Stimulated activated CD8-positive, alpha-beta memory T cell treated with anti-CD3 and anti-CD28 coated beads, Interleukin-4, amount 100 ng/mL, for 48 hours (primary cell): Measurements from ENCODE around the gene CEP41.

Source experiments
- DNase-seq: peaks from one replicate; pipeline ENCODE4 v3.0.0-alpha.2; 2020

Gene CEP41, protein sequence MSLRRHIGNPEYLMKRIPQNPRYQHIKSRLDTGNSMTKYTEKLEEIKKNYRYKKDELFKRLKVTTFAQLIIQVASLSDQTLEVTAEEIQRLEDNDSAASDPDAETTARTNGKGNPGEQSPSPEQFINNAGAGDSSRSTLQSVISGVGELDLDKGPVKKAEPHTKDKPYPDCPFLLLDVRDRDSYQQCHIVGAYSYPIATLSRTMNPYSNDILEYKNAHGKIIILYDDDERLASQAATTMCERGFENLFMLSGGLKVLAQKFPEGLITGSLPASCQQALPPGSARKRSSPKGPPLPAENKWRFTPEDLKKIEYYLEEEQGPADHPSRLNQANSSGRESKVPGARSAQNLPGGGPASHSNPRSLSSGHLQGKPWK

GRCh38 chr7:130440527-130441365 is at the start of gene CEP41:
Gene CEP41 (minus strand): TSS chr7:130441016. CDS start chr7:130440966, 50 bp downstream.
- DNase-seq, result peak; percentile 97

- DNase-seq, result no peak
These were observed 49.5 kb upstream of the CEP41 start for GRCh38 chr7:130490311-130490791.

- no peak for DNase-seq
These were observed 48.5 kb upstream of the CEP41 start for GRCh38 chr7:130489140-130489983.

DNA sequence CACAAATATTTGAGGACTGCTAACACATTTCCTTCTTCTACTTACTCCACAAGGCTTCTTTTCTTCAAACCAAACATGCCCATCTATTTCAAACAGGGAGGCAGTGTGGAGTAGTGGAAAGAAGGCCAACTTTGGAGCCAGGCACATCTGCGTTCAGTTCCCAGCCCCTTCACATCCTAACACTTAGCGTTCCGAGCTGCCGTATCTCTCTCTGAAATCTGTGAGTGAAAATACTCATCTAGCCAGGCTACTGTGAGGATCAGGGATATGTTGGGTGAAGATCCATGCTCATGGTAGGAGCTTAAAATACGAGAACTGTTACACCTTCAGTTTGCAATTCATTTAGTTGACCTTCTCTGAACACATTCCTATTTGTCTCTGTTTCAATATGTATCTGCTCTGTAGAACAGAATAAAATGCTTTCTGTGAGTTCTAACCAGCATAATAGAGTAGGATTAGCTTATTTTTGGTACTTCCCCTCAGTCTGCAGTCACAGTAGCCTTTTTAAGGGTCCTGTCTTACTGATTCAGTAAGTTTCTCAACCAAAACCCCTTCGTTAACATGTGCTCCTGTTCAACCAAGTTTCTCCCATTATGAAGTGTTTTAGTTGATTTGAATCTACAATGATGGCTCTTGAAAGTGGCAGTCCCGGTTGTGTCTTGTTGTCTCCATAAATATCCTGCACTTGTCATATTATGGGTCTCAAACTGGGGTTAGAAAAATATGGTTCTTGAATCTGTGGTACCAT is 47.8 kb upstream of the CEP41 start:
- DNase-seq, result no peak

DNA sequence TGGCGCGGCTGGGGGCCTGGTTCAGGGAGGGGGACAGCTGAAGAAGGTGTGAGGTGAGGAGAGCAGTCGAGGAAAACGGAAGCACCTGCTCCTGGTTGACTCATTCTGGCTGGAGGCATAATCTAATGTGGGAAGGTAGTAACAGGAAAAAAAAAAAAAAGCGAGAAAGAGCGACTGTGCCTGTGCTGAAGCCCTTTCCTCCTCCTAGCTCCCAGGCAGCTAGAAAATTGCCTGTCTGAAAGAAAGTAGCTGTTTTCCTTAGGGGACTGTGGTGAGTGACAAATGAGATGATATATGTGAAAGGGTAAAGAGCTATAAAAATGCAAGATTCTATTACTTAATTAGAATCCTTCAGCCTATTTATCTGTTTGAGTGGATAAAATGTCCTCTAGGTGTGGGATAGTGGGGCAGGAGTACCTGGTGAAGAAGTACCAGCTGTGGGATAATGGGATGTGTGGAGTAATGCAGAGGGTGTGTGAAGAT is 46.2 kb upstream of the CEP41 start:
- no peak for DNase-seq

- peak; percentile 71 for DNase-seq
These were observed 45.5 kb upstream of the CEP41 start for GRCh38 chr7:130486114-130486953.

- no peak for DNase-seq
These were observed 44.9 kb upstream of the CEP41 start for GRCh38 chr7:130485734-130486113.

DNA sequence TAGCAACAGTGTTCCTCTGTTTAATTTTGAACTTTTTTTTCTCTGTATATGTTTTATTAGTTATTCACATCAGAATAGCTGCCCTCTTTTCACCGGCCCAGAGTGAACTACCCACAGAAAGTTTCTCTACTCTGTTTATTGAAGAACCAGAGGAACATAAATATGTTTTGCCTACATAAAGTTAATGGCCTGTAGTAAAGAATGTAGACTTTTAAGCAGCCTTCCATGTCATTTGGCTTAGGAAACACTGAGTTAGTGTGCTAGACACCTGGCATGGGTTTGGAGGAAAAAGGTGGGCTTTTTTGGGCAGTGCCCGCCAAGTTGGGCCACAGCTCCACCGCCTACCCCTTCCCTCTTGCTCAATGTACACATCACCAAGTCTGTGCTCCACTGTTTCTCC is 42.2 kb upstream of the CEP41 start:
- no peak for DNase-seq

GRCh38 chr7:130481898-130482297 is 41.1 kb upstream of the CEP41 start:
- DNase-seq, result no peak

GRCh38 chr7:130479716-130480400 is 39.0 kb upstream of the CEP41 start:
- no peak for DNase-seq

DNA sequence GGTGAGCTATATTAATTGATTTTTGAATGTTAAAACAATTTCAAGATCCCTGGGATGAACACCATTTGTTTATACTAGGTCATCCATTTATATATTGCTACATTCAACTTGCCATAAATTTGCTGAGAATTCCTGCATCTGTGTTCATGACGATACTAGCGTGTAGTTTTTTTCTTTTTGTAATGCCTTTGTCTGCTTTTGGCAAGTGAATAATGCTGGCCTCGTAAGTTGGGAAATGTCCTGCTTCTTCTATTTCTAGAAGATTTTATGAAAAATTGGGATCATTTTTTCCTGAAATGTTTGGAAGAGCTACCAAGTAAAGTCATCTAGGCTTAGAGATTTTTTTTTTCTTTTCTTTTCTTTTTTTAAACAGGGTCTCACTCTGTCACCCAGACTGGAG is 38.2 kb upstream of the CEP41 start:
- no peak for DNase-seq

GRCh38 chr7:130476297-130477150 is 35.7 kb upstream of the CEP41 start:
- DNase-seq, result no peak

GRCh38 chr7:130475776-130476175 is 35.0 kb upstream of the CEP41 start:
- DNase-seq, result no peak

DNA sequence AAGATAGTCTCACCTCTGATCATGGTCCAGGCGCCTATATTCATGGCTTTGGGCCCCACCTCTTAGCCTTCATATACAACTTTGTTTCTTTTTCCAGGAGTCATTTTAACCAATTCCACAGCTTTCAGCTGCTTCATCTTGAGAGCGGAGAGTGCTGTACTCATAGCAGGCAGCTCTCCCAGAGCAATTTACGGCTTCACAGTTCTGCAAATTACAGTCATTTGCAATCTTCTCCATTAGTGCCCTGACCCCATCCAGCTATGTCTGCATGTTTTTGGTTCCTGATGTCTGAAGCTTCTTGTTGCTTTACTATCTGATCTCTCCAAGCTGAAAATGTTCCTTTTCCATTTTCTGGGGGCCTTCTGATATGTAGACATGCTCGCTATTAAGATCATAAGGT is 33.1 kb upstream of the CEP41 start:
- DNase-seq, result no peak

- DNase-seq, result no peak
These were observed 32.5 kb upstream of the CEP41 start for GRCh38 chr7:130473289-130473688.

GRCh38 chr7:130471974-130472373 is 31.2 kb upstream of the CEP41 start:
- no peak for DNase-seq

DNA sequence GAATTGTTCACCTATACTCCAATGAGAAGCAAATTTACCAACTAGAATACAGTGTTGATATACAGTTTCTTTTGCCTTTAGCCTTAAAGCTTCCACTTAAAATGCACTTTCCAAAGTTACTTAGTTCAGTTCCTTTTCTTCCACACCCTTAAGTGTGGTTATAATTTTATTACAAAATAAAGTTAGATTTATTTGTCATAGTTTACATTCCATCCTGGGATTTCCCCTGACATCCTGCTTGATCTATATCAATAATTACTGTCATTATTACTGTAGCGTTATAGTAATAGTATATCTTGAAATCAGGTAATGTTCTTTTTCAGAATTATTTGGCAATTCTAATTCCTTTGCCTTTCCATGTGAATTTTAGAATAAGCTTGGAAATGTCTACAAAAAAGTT is 27.8 kb upstream of the CEP41 start:
- DNase-seq, result no peak

DNA sequence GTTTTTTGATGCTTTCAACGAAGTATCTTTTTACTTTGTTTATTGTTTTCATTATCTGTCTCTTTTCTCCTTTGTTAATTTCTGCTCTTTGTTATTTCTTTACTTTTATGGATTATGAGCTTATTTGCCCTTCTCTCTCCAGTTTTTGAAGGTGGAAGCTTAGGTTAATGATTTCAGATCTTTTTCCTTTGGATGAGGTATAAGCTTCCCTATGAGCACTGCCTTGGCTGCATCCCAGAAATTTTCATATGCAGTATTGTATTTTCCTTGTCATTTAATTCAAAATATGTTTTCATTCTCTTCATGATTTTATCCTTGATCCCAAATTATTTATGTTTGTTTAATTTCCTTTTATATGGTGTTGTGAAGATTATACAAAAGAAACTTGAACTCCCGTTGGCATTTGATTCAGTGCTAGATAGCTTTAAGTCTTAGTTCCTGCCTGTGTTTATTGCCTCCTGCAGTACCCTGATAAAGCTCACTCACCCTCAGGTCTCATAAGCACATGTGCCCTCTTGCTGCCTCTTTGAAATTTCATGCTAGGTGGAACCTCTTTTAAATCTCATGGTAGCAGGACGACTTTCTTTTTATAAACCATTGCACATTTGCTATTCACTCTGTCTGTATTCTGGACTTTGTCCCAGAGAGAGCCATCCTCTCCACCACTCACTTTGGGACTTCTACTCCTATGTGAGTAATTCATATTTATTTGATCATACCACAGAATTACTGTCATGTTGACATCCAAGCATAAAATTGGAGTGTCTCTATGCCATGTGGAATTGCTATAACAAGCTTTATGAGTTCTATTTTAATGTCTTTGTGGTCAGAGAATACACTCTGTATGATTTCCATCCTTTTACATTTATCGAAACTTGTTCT is 23.0 kb upstream of the CEP41 start:
- DNase-seq, result no peak

DNA sequence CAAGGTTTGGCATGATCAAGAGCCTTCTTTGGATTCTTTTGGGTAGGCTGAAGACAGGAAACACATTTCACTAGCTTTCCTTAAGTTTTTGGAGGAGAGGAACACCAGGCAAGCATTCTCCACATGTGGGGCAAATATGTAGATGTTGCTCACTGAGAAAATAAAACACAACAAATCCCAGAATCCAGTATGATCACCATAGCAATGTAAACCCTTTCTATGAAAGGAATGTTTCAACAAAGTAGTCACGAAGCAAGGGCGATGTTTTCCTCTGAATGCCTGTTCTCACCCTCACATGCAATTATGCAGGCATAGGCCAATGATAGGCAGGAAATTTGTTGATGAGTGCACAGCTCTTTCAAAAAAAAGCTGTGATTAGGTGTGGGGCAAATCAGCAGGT is 20.5 kb upstream of the CEP41 start:
- DNase-seq, result no peak
